ENCODE data around the gene LY9.

The LY9 gene

DNA sequence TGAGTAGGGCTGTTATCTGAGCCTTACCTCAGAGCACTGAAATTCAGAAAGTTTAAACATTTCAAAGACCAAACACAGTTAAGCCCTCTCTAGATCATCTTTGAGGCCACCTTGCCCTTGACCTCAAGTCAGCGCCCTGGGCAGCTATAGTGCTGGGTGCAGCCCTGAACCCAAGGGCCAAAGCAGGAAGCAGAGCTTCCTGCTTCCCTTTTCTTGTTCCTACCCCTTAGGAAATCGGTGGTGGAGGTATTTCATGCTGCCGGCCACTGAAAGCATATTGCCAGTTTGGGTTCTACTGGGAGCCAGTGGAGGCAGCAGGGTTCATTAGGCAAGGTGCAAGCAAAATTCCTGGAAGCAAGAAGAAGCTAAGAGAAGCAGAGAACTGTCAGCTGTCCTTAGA, 40.6 kb downstream of the LY9 start:
- no peak for DNase-seq (ENCODE audit: low read depth, low spot score)
- POLR2A ChIA-PET, result no interaction called here
- H3K4me3 ChIP-seq (ENCODE audit: low read depth, low read length), result no peak overlapping the region
- CTCF ChIA-PET, result interaction anchor here (1.0 to 4.9 kb wide), 4 partner anchors 24 to 303 kb away, joined by 3 to 57 read pairs (median 3); partner anchors contain the start of gene ITLN2
- no peak for TF ChIP-seq CTCF (IDR thresholded peaks at IDR 0.05; ENCODE audit: insufficient read depth, low read length, missing control alignments)

GRCh38 chr1:160836981-160837557, 41.1 kb downstream of the LY9 start:
- no peak for DNase-seq (ENCODE audit: low read depth, low spot score)
- CTCF ChIA-PET, result interaction anchor here (1.0 to 4.9 kb wide), 5 partner anchors 24 to 302 kb away, joined by 3 to 57 read pairs (median 3); partner anchors contain the start of gene ITLN2
- no peak for TF ChIP-seq CTCF (IDR thresholded peaks at IDR 0.05; ENCODE audit: insufficient read depth, low read length, missing control alignments)
- POLR2A ChIA-PET, result no interaction called here
- no peak overlapping the region for H3K4me3 ChIP-seq (ENCODE audit: low read depth, low read length)

GRCh38 chr1:160837558-160838205, 41.7 kb downstream of the LY9 start:
- no peak overlapping the region for H3K4me3 ChIP-seq (ENCODE audit: low read depth, low read length)
- POLR2A ChIA-PET, result no interaction called here
- CTCF ChIA-PET, result interaction anchor here (1.0 to 4.9 kb wide), 5 partner anchors 23 to 301 kb away, joined by 3 to 57 read pairs (median 3); partner anchors contain the start of gene ITLN2
- no peak for TF ChIP-seq CTCF (IDR thresholded peaks at IDR 0.05; ENCODE audit: insufficient read depth, low read length, missing control alignments)
- no peak for DNase-seq (ENCODE audit: low read depth, low spot score)

GRCh38 chr1:160838888-160839287, 42.9 kb downstream of the LY9 start:
- ChIA-PET CTCF (no interaction called here), POLR2A (no interaction called here)
- TF ChIP-seq CTCF (IDR thresholded peaks at IDR 0.05; ENCODE audit: insufficient read depth, low read length, missing control alignments), result no peak
- H3K4me3 ChIP-seq (ENCODE audit: low read depth, low read length), result no peak overlapping the region
- DNase-seq (ENCODE audit: low read depth, low spot score), result no peak

DNA sequence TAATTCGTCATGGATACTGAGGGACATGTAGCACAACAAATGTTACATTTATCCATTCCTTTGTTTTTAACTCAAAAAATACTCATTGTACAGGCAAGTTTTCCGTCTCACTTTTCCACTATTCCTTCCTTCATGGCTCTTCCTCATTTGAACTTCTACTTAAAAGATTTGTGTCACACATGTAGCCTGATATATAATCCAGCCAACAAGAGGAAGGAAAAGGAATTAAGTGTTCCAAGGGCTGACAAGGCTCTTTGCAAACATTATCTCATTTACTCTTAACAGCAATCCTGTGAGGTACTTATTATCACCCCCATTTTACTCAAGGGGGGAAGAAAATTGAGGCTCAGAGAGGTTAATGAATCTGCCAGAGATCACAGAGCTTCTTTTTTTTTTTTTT, 43.8 kb downstream of the LY9 start:
- no peak overlapping the region for H3K4me3 ChIP-seq (ENCODE audit: low read depth, low read length)
- TF ChIP-seq CTCF (IDR thresholded peaks at IDR 0.05; ENCODE audit: insufficient read depth, low read length, missing control alignments), result no peak
- ChIA-PET CTCF (no interaction called here), POLR2A (no interaction called here)
- no peak for DNase-seq (ENCODE audit: low read depth, low spot score)

DNA sequence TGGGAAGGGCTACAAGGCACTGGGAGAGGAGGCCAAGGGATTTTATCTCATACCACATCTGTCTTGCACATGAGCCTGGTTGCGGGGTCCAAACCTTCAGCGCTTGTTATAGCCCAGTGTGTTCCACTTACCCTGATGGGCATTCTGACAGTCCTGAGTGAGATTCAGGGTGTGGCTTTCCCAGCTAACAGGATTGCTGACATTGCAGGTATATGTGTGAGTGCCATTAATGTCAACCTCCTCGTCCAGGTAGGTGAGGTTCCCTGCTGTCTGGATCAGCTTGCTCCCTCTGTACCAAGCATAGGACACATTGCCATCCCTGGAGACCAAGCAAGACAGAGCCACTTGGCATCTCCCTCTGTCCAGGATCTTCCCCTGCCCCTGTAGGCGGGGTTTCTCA, 45.1 kb downstream of the LY9 start:
- CTCF ChIA-PET, result no interaction called here
- POLR2A ChIA-PET, result no interaction called here
- TF ChIP-seq CTCF (IDR thresholded peaks at IDR 0.05; ENCODE audit: insufficient read depth, low read length, missing control alignments), result no peak
- H3K4me3 ChIP-seq (ENCODE audit: low read depth, low read length), result no peak overlapping the region
- no peak for DNase-seq (ENCODE audit: low read depth, low spot score)

All from AG04449 (cell line).